Neural cell (in vitro differentiated cells): ENCODE results near the gene WDFY3.

Experiments
- EP300 ChIP-seq: fragments of 450-650 bp; conservative IDR thresholded peaks from 2 replicates; pipeline ENCODE4 v1.6.1; 2014; ENCODE audit warnings: antibody characterized with exemption, mild to moderate bottlenecking, moderate library complexity; ENCODE audit not compliant: poor library complexity, severe bottlenecking
- EZH2 ChIP-seq: fragments of 200-600, 300-800 bp; shearing (Covaris generic), sonication (generic); IDR thresholded peaks from 2 replicates; pipeline ENCODE4 v1.6.1; 2014; ENCODE audit warnings: antibody characterized with exemption, low read length, borderline replicate concordance, mild to moderate bottlenecking; ENCODE audit not compliant: insufficient read depth, poor library complexity, severe bottlenecking
- MXI1 ChIP-seq: fragments of 450-650 bp; conservative IDR thresholded peaks from 2 replicates; pipeline ENCODE4 v1.6.1; 2014; ENCODE audit warnings: antibody characterized with exemption, mild to moderate bottlenecking; ENCODE audit not compliant: poor library complexity, severe bottlenecking
- POLR2AphosphoS5 ChIP-seq: IDR thresholded peaks from 2 replicates; pipeline ENCODE4 v1.6.1; 2012
- RAD21 ChIP-seq: fragments of 450-650 bp; conservative IDR thresholded peaks from 2 replicates; pipeline ENCODE4 v1.6.1; 2014; ENCODE audit warnings: antibody characterized with exemption, mild to moderate bottlenecking, moderate library complexity
- REST ChIP-seq: IDR thresholded peaks from 2 replicates; pipeline ENCODE4 v1.6.1; 2012; ENCODE audit warnings: borderline replicate concordance
- TAF1 ChIP-seq: IDR thresholded peaks from 2 replicates; pipeline ENCODE4 v1.6.1; 2012; ENCODE audit warnings: low read depth
- TF ChIP-seq, protein P1 (sequence below): fragments of 450-650 bp; IDR thresholded peaks from 2 replicates; pipeline ENCODE4 v1.5.1; 2014; ENCODE audit warnings: antibody characterized with exemption, mild to moderate bottlenecking, moderate library complexity; ENCODE audit not compliant: poor library complexity, severe bottlenecking

DNA sequence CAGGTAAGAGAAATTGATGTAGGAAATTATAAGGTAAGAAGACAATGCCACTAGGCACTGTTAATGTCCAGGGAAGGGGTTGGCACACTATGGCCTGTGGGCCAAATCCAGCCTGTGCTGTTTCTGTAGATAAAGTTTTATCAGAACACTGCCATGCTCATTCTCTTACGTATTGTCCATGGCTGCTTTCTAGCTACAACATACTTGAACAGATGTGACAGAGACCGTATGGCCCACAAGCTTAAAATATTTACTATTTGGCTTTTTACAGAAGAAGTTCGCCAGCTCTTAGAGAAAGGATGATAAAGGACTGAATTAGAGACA is 215.6 kb downstream of the WDFY3 start:
- TF ChIP-seq, protein P1, sequence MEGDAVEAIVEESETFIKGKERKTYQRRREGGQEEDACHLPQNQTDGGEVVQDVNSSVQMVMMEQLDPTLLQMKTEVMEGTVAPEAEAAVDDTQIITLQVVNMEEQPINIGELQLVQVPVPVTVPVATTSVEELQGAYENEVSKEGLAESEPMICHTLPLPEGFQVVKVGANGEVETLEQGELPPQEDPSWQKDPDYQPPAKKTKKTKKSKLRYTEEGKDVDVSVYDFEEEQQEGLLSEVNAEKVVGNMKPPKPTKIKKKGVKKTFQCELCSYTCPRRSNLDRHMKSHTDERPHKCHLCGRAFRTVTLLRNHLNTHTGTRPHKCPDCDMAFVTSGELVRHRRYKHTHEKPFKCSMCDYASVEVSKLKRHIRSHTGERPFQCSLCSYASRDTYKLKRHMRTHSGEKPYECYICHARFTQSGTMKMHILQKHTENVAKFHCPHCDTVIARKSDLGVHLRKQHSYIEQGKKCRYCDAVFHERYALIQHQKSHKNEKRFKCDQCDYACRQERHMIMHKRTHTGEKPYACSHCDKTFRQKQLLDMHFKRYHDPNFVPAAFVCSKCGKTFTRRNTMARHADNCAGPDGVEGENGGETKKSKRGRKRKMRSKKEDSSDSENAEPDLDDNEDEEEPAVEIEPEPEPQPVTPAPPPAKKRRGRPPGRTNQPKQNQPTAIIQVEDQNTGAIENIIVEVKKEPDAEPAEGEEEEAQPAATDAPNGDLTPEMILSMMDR: no peak
- TF ChIP-seq REST (no peak), EZH2 (no peak), TAF1 (no peak), MXI1 (no peak), POLR2AphosphoS5 (no peak), RAD21 (no peak), EP300 (no peak)
